Measurements from ENCODE around the gene HPCAL1.

DNA sequence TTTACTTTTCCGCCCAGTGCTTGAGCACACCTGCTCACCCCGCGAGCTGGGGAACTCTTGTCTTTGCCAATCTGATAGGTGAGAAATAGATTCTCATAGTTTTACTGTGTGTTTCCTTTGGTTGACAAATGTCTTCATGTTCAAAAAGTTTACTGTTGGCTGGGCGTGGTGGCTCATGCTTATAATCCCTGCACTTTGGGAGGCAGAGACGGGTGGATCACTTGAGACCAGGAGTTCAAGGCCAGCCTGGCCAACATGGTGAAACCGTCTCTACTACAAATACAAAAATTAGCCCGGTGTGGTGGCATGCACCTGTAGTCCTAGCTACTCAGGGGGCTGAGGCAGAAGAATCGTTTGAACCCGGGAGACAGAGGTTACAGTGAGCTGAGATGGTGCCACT lies 135.1 kb downstream of the HPCAL1 start:
- TF ChIP-seq, protein P1, sequence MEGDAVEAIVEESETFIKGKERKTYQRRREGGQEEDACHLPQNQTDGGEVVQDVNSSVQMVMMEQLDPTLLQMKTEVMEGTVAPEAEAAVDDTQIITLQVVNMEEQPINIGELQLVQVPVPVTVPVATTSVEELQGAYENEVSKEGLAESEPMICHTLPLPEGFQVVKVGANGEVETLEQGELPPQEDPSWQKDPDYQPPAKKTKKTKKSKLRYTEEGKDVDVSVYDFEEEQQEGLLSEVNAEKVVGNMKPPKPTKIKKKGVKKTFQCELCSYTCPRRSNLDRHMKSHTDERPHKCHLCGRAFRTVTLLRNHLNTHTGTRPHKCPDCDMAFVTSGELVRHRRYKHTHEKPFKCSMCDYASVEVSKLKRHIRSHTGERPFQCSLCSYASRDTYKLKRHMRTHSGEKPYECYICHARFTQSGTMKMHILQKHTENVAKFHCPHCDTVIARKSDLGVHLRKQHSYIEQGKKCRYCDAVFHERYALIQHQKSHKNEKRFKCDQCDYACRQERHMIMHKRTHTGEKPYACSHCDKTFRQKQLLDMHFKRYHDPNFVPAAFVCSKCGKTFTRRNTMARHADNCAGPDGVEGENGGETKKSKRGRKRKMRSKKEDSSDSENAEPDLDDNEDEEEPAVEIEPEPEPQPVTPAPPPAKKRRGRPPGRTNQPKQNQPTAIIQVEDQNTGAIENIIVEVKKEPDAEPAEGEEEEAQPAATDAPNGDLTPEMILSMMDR (IDR thresholded peaks at IDR 0.05): no peak
- TF ChIP-seq POLR2A (IDR thresholded peaks at IDR 0.05): no peak

Data from right lobe of liver (tissue), 4 donors.